HG03066 (cell line): Measurements from ENCODE around the gene FN1.

ENCODE experiments used
- ATAC-seq: cut with Tn5 transposase; IDR thresholded peaks from one replicate; pipeline ENCODE4 v1.9.1; 2021; ENCODE audit warnings: low read depth; ENCODE audit not compliant: unreplicated experiment

Gene FN1

DNA sequence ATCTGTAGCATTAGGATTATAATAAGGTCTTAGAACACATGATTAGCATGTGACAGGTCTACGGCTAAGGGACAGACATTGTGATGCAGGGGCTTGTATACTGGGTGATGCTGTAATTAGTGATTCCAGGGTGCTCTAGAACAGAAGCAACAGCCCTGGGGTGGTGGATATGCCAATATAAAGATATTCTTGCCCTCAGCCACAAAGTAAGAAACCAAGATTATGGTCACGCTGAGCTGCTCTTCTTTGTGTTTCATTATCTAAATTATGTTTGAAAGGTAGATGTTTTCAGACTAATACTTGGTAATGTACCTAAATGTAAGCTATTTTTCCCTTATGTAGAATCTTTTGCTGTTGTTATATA, 45.3 kb downstream of the FN1 start:
- no peak for ATAC-seq

DNA sequence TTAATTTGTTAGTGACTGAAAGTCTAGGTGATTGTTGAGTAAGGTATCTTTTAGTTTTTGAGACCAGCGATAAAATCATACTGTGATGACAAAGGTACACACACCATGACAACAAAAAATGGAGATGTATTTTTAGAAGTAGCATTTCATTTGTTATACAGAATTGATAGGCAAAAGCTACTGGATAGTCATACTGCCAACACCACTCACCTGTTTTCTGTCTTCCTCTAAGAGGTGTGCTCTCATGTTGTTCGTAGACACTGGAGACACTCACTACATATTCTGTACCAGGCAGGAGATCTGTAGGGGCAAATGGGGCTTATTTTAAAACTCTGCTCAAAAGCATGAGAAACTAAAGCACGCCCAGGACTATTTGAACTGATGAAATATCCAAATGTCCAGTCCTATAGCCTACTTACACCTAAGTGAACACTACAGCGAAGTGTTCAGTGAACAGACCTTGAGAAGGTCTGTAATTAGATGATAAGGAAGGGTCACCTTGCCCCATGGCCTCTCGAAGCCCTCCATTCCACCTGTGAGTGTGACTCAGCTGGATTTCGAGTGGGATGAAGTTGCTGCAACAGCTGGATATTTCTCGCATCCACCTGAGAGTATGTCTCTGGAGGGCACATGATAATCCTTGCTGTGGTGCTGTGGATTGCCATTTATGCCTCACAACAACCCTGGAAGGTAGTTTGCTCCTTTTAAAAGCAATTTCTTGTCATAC, 47.7 kb downstream of the FN1 start:
- no peak for ATAC-seq

DNA sequence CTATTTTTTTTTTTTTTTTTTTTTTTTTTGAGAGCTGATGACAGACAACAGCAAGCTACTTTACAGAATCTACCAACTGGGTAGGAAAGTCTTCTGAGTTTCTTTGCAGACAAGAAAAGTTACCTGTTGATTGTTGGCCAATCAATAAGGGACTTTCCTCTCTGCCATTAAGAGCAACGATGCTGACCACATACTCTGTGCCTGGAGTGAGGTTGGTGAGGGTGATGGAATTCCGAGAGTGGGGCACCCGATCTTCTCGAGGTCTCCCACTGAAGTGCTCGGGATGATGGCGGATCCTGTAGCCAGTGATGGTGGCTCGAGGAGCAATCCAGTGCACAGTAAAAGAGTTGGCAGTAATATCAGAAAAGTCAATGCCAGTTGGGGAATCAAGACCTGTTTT, 49.3 kb downstream of the FN1 start:
- ATAC-seq, result no peak

DNA sequence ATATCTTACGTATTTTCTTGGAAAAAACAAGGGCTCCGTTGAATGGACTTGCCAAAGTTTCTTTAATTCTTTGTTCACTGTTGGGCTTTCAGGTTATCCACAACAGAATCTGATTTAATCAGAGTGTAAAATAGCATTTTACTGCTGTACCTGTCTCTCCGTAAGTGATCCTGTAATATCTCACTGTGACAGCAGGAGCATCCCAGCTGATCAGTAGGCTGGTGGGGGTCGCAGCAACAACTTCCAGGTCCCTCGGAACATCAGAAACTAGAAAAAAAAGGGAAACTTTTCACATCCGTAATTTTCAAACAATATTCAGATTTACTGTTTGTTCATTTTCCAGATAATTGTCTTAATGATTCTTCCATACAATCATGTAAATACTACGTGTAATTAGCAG, 51.2 kb downstream of the FN1 start:
- ATAC-seq, result no peak

DNA sequence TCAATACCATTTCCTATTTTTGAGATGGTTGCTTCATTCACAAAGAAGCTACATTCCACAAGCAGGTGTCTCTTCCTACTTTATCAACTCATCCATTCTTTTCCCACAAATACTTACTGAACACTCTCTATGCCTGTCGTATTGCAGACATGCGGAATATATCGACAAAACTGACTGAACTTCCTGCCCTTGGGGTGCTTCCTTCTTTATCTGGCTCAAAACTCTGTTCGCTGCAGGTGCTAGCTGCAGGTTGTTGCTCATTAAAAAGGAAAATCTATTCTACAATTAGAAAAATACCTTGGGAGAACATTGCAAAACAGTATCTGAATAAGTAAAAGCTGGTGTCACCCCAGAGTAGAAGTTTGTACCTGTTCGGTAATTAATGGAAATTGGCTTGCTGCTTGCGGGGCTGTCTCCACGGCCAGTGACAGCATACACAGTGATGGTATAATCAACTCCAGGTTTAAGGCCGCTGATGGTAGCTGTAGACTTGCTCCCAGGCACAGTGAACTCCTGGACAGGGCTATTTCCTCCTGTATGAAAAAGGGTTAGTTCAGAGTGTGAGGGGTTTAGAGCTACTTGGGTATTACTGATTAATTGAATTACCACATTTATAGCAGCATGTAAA, 52.1 kb downstream of the FN1 start:
- no peak for ATAC-seq

DNA sequence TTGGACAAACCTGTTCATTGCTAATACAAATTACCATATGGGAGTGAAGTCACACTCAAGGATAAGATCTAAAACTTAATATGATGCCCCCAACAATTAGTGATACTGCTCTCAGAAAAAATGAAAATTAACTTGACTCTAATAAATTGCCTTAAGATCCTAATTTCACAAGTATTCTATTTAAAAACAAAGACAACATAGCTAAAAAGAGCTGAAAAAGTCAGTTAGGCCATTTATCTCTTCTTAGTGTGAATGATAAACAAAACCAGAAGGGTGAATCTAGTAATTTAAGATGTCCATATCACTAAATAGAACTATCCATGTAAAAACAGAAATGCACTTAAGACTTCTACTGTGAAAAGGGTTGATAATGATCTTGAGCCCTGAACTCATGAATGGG, 53.4 kb downstream of the FN1 start:
- ATAC-seq, result no peak

DNA sequence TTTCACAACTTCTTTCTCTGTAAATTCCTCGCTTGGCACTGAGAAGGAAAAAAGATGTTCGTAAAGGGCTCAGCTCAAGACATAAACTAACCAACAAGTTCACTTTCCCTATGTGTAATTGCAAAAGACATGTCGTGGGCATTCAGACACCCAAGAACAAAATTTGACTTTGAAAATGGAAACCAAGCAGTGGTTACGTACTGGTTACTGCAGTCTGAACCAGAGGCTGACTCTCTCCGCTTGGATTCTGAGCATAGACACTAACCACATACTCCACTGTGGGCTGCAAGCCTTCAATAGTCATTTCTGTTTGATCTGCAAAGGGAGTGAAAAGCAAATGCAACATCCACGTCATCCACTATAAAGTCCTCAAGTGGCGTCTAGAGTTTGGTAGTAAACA, 53.9 kb downstream of the FN1 start:
- ATAC-seq, result no peak

DNA sequence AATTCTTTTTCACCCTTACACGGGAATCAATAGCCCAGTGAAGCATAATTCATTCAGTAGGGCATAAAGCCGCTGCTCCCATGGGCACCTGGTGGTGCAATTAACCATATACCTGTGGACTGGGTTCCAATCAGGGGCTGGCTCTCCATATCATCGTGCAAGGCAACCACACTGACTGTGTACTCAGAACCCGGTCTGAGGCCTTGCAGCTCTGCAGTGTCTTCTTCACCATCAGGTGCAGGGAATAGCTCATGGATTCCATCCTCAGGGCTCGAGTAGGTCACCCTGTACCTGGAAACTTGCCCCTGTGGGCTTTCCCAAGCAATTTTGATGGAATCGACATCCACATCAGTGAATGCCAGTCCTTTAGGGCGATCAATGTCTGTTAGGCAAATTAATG, 55.2 kb downstream of the FN1 start:
- no peak for ATAC-seq

DNA sequence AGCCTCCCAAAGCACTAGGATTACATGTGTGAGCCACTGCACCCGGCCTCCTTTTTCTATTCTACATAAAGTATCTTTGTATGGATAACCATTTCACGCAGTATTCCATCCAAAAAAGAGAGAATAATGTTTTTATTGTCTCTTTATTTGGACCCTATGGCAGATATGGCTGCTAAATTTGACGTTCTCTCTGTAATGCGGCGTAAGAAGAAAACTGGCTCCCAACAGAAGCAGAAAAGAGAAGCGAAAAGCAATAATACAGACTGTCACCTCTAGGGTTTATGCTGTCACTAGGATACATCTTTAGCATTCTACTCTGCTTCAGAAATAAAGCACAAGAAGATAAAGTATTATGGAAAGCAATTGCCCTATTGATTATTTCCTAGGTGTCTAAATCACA, 55.9 kb downstream of the FN1 start:
- ATAC-seq, result no peak

DNA sequence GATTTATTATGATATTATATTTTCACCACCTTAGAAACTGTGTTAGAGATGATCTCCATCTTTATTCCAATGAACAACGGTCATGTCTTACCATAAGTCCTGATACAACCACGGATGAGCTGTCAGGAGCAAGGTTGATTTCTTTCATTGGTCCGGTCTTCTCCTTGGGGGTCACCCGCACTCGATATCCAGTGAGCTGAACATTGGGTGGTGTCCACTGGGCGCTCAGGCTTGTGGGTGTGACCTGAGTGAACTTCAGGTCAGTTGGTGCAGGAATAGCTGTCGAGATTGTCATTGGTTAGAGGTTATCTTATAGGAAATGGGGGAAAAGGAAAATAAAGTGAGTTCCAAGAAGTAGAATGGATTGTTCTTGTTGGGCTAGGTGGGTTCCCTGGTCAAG, 56.8 kb downstream of the FN1 start:
- no peak for ATAC-seq

DNA sequence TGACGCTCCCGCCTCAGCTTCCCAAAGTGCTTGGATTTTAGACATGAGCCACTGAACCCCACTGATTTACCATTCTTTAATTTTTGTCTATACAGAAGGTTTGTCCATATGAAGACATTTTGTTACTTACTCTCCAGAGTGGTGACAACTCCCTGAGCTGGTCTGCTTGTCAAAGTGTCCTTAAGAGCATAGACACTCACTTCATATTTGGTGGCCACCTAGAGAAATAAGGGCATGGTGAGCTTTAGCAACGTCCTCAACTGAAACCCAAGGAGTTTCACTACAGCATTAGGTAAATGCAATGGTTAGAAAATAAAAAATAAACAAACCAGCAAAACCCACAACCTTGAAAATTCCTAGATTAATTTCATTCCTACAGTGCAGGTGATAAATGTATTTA, 57.8 kb downstream of the FN1 start:
- ATAC-seq, result no peak

DNA sequence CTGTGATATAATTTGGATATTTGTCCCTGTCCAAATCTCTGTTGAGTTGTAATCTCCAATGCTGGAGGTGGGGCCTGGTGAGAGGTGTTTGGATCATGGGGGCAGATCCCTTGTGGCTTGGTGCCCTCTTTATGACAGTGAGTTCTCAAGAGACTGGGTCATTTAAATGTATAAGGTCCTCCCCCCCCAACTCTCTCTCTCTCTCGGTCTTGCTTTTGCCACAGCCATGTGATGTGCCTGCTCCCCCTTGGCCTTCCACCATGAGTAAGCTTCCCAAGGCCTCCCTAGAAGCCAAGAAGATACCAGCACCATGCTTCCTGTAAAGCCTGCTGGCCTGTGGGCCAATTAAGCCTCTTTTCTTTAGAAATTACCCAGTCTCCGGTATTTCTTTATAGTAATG, 58.6 kb downstream of the FN1 start:
- no peak for ATAC-seq

DNA sequence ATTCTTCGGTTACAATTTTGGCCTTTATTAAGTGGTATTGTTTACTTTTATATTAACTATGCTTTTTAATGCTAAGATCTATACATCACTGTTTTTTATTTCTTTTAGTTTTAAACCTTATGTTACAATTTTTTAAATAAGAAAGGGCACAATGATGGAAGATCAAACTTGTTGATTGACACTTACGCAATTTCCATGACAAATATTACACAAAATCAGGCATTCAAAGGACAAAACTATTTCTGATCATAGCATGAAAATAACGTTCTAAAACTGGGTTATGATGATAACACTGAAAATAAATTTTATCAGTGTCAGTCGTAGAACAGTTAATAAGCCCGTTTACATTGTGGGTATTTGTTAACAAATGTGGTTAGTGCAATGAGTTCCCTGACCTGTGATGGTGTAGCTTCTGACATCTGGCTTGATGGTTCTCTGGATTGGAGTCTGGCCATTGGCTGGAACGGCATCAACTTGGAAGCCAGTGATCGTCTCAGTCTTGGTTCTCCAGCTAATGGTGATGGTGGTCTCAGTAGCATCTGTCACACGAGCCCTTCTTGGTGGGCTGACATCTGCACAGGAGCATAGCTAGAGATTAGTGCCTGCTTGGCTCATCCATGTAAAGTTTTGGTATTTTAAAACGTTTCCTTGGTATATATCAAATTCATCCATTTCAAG, 59.6 kb downstream of the FN1 start:
- ATAC-seq, result no peak

DNA sequence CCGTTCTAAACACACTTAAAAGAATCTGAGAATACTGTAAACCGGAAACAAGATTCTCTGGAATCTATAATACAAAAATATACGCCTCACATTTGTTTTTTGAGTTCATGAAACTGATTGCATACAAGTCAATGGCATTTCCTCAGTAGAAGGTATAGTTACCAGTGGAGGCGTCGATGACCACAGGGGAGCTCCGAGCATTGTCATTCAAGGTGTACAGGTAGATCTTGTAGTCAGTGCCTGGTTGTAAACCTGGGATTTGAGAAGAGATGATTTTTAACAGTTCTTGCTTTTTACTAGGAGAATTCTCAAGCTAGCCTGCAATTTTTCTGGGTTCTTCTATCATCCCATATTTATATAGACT, 60.4 kb downstream of the FN1 start:
- no peak for ATAC-seq

DNA sequence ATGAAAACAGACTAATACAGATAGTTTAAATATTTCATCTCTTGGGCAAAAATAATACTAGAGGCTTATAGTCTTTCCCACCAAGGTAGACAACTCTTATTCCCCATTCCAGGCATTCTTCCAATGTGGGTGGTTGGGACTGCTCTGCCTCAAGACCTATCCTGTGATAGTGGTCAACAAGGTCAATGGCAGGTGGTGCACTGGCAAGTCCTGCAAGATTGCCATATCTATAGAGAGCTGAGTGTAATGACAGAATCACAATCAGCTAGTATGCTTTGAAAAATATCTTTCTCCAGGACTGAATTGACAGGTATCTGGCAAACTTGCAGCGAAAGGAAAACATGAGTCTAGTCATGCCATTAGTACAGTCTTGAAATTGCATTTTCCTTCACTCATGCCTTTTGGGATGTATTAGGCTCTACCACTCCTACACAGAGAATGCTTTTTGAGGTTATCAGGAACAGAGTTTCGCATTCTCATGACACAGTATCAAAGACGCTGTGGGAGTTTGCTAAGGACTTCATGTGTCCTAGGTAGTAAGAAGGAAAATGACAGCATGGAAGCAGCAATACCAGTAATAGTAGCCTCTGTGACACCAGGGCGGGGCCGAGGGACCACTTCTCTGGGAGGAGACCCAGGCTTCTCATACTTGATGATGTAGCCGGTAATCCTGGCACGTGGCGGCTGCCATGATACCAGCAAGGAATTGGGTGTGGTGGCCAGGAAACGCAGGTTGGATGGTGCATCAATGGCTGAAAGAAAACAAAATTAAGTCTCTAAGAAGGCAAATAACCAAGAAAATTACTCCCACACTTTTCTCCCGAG, 61.0 kb downstream of the FN1 start:
- ATAC-seq, result no peak

DNA sequence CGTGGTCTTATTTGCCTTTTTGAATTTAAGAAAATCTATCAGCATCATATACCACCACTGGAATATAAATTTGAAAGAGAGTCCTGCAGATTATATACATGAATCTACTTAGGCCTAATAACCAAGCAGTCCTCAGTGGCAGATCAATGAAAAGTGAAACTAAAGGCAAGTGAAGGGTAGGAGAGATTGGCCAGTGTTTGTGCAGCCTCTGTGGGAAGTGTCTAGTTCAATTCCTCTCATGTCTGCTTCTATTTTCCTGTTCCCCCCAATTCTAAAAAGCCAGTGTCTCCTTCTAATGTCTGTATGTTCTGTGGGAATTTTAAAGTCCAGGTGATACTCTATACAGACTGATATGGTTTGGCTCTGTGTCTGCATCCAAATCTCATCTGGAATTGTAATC, 61.9 kb downstream of the FN1 start:
- no peak for ATAC-seq

DNA sequence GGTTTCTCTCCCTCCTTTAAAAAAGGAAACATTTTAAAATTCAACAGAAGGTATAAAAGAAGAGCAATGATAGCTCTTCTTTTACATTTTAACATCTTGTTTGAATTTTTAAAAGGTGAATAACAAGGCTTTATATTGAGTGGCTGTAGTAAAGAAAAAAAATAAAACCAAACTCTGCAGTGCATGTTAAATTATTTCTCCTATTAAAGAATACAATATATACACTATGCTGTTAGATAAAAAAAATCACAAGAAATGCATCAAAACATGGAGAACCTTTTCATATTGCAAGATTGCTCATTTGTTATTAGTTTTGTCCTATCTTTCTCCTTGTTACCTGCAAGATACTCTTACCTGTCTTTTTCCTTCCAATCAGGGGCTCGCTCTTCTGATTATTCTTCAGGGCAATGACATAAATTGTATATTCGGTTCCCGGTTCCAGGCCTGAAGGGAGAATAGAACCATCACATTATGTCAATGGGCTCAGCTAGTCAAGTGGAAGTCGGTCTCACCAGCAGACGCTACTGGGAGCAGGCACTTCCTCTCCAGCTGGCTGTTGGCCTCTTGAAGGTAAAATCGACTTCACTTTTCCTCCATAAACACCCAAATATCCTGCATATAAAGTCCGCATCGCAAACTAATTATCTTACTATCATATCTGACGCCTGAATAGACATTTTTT, 62.8 kb downstream of the FN1 start:
- ATAC-seq, result no peak

DNA sequence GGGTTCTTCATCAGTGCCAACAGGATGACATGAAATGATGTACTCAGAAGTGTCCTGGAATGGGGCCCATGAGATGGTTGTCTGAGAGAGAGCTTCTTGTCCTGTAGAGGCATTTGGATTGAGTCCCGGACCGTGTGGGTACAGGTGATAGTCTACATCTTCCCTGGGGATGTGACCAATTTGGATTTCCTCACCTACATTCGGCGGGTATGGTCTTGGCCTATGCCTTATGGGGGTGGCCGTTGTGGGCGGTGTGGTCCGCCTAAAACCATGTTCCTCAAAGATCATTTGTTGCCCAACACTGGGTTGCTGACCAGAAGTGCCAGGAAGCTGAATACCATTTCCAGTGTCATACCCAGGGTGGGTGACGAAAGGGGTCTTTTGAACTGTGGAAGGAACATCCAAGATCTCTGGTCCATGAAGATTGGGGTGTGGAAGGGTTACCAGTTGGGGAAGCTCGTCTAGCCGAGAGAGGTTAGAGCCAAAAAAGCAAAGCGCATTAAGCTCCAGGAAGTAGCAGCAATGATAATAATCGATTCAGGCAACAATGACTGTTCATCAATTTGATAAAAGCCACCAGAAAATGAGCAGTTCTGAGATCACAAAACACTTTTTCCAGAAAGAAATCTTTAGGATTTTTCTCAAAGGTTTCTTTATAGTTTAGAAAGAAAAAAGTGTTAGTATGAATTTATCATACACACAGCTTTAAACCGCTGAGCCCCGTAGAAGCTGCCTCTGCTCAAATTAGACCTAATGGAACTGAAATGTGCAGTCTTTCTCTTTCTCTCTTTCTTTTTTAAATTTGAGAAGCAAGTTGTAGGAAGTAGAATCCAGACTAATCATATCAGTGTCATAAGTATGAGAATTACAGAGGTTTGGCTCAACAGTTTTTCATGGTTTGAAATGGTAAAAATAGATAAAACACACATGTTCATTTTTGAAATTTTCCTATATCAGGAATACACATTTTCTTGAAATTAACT, 63.7 kb downstream of the FN1 start:
- no peak for ATAC-seq

DNA sequence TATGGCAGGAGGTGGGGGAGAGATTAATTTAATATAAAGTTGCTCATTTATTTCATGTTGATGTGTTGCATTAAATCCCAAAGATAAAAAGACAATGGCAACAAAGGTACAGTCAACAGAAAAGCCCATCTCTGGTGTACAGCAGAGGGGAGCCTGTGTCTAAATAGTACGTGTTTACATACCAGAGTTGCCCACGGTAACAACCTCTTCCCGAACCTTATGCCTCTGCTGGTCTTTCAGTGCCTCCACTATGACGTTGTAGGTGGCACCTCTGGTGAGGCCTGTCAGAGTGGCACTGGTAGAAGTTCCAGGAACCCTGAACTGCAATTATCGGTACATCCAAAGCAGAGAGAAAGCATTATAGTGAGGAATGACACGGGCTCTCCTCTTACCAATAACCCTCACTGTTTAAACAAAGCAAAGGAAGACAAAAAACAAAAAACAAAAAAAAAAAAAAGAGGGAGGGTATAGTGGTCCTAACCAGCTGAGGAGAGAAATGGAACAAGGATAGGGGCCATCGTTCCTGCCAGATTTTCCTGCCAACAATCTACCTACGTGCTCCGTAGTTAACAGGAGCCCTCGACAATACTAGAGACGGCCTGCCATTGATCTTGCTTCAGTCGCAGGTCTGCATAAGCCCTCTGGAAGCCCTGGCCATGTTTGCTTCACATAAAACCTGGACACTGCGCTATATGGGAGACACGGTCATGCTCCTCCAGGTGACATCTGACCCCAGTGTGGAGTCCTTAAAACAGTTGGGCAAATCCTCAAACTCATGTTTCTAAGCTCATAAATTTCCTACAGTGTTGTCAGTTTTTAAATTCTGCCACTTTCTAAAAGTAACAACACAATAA, 65.5 kb downstream of the FN1 start:
- no peak for ATAC-seq
